Kidney (tissue), 22 donors: ENCODE measurements around the gene ZNF646. TPM values are rescaled to one million over a fixed set of nuclear protein-coding genes. Genes with fewer than 3 reads are reported as not detected.

Source experiments
- DNase-seq, 5 donors: peaks; one replicate each; pipeline ENCODE4 v3.0.0-alpha.2; 2013 to 2020
- FAIRE-seq: peaks from 2 replicates; lab custom pipeline; 2012; peaks lifted over from hg19 to GRCh38; lab: Jason Lieb, UNC
- H3K27ac ChIP-seq, 2 donors: one replicate each; pipeline ENCODE4 v1.7.0; 2013; ENCODE audit warnings: low read depth in 2 of 2, low read length in 2 of 2, inconsistent platforms in 1 of 2
- H3K27me3 ChIP-seq: one replicate; pipeline ENCODE4 v1.7.1; 2013; ENCODE audit warnings: low read length, inconsistent platforms; ENCODE audit not compliant: control insufficient read depth, insufficient read depth
- H3K36me3 ChIP-seq, 3 donors: one replicate each; pipeline versions ENCODE4 v1.7.0 to v1.7.1; 2013; ENCODE audit warnings: low read length in 3 of 3, control low read depth in 1 of 3, inconsistent platforms in 1 of 3; ENCODE audit not compliant: insufficient read depth in 3 of 3, control insufficient read depth in 2 of 3
- H3K4me1 ChIP-seq, 3 donors: one replicate each; pipeline versions ENCODE4 v1.7.0 to v1.7.1; 2013; ENCODE audit warnings: low read length in 3 of 3, inconsistent platforms in 1 of 3, low read depth in 1 of 3; ENCODE audit not compliant: control insufficient read depth in 2 of 3, insufficient read depth in 2 of 3
- H3K4me3 ChIP-seq, 3 donors: one replicate each; pipeline versions ENCODE4 v1.7.0 to v1.8.1; 2013; ENCODE audit warnings: low read length in 3 of 3, control low read depth in 1 of 3, inconsistent platforms in 1 of 3
- H3K9ac ChIP-seq, 3 donors: one replicate each; pipeline versions ENCODE4 v1.7.0 to v1.7.1; 2013; ENCODE audit warnings: low read length in 3 of 3, control low read depth in 1 of 3, inconsistent platforms in 1 of 3
- H3K9me3 ChIP-seq, 3 donors: one replicate each; pipeline versions ENCODE4 v1.7.0 to v1.7.1; 2013; ENCODE audit warnings: low read length in 3 of 3, control low read depth in 1 of 3, inconsistent platforms in 1 of 3; ENCODE audit not compliant: control insufficient read depth in 2 of 3, insufficient read depth in 1 of 3
- intact Hi-C: fragments of 100-400 bp; cut with DNase I; formaldehyde crosslinking; loops from one replicate; pipeline ENCODE4 v1.11.1; 2022
- long read RNA-seq, 10 donors: library from polyadenylated mRNA in 1 of 10; unstranded in 1 of 10; transcript quantifications; one replicate each; pipeline ENCODE4 v2.0.0 and lab custom pipeline, GENCODE V29; 2021 to 2026
- polyA plus RNA-seq: library from polyadenylated mRNA; stranded (reverse); fragments of 350-450 nt; fragmentation: Illumina TruSeq; extraction: RNeasy Lipid Tissue Mini Kit (QIAGEN cat#74804); gene quantifications from one replicate; pipeline ENCODE4 v1.2.3, GENCODE V29; 2014; ENCODE audit warnings: low read depth, low replicate concordance; ENCODE audit not compliant: insufficient read depth
- total RNA-seq: library from RNA; stranded (reverse); fragmentation: NEBNext Ultra II Directional; extraction: Animal tissue kit (Norgen Biotek cat#: 25700); gene quantifications from one replicate; pipeline ENCODE4 v1.2.1, GENCODE V29; 2021
- TF ChIP-seq, protein P1 (sequence below): IDR thresholded peaks from 3 replicates; pipeline ENCODE4 v1.5.1; 2012; ENCODE audit warnings: mild to moderate bottlenecking, moderate library complexity, borderline replicate concordance; ENCODE audit not compliant: insufficient read depth; ENCODE audit errors: extremely low read depth
- donor health status: control.
- donor health status: control.
- donor health status: control.
- donor health status: control.
- donor health status: control.
- donor health status: DM: yes; HTN: yes; CAD: no.
- donor health status: Normal renal cell carcinoma (clear cell type).

The ZNF646 gene
- 20.5 TPM for total RNA-seq
- polyA plus RNA-seq = 2.9 TPM
- long read RNA-seq, donor 1, full-length matches to known transcripts = 12 of 12 reads
- long read RNA-seq, donor 1, partial matches to known transcripts = 0 of 12 reads
- long read RNA-seq, donor 1, other reads (novel, unspliced or antisense) = 0 of 12 reads
- long read RNA-seq, donor 2, full-length matches to known transcripts = 10 of 10 reads
- long read RNA-seq, donor 2, partial matches to known transcripts = 0 of 10 reads
- long read RNA-seq, donor 2, other reads (novel, unspliced or antisense) = 0 of 10 reads
- long read RNA-seq, donor 3, full-length matches to known transcripts = 22 of 22 reads
- long read RNA-seq, donor 3, partial matches to known transcripts = 0 of 22 reads
- long read RNA-seq, donor 3, other reads (novel, unspliced or antisense) = 0 of 22 reads
- long read RNA-seq, donor 4, full-length matches to known transcripts = 12 of 173 reads
- long read RNA-seq, donor 4, partial matches to known transcripts = 0 of 173 reads
- long read RNA-seq, donor 4, other reads (novel, unspliced or antisense) = 161 of 173 reads
- long read RNA-seq, donor 5, full-length matches to known transcripts = 3 of 3 reads
- long read RNA-seq, donor 5, partial matches to known transcripts = 0 of 3 reads
- long read RNA-seq, donor 5, other reads (novel, unspliced or antisense) = 0 of 3 reads
- long read RNA-seq, donor 6, full-length matches to known transcripts = 7 of 7 reads
- long read RNA-seq, donor 6, partial matches to known transcripts = 0 of 7 reads
- long read RNA-seq, donor 6, other reads (novel, unspliced or antisense) = 0 of 7 reads
- long read RNA-seq, donor 7, full-length matches to known transcripts = 3 of 6 reads
- long read RNA-seq, donor 7, partial matches to known transcripts = 2 of 6 reads
- long read RNA-seq, donor 7, other reads (novel, unspliced or antisense) = 1 of 6 reads
- long read RNA-seq, donor 8, full-length matches to known transcripts = 10 of 10 reads
- long read RNA-seq, donor 8, partial matches to known transcripts = 0 of 10 reads
- long read RNA-seq, donor 8, other reads (novel, unspliced or antisense) = 0 of 10 reads
- long read RNA-seq, donor 9, full-length matches to known transcripts = 10 of 10 reads
- long read RNA-seq, donor 9, partial matches to known transcripts = 0 of 10 reads
- long read RNA-seq, donor 9, other reads (novel, unspliced or antisense) = 0 of 10 reads
- long read RNA-seq, donor 10, full-length matches to known transcripts = 11 of 196 reads
- long read RNA-seq, donor 10, partial matches to known transcripts = 72 of 196 reads
- long read RNA-seq, donor 10, other reads (novel, unspliced or antisense) = 113 of 196 reads

- TF ChIP-seq, protein P1, sequence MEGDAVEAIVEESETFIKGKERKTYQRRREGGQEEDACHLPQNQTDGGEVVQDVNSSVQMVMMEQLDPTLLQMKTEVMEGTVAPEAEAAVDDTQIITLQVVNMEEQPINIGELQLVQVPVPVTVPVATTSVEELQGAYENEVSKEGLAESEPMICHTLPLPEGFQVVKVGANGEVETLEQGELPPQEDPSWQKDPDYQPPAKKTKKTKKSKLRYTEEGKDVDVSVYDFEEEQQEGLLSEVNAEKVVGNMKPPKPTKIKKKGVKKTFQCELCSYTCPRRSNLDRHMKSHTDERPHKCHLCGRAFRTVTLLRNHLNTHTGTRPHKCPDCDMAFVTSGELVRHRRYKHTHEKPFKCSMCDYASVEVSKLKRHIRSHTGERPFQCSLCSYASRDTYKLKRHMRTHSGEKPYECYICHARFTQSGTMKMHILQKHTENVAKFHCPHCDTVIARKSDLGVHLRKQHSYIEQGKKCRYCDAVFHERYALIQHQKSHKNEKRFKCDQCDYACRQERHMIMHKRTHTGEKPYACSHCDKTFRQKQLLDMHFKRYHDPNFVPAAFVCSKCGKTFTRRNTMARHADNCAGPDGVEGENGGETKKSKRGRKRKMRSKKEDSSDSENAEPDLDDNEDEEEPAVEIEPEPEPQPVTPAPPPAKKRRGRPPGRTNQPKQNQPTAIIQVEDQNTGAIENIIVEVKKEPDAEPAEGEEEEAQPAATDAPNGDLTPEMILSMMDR = no peak
- Histone ChIP-seq H3K9me3 (no peaks in the 10 kb centered on the region), H3K36me3 (peaks cover 0 to 20% (median 15%) of the 10 kb centered on the region in 3 donors), H3K4me3 (peak within 1 kb of the TSS; percentile 90 to 99 (median 96)), H3K27me3 (no peaks in the 10 kb centered on the region), H3K9ac (peak within 1 kb of the TSS; percentile 78 to 98 (median 86)), H3K4me1 (peaks cover 0 to 20% (median 4%) of the 10 kb centered on the region in 3 donors), H3K27ac (peak within 1 kb of the TSS; percentile 80 to 86)
- DNase-seq = peak; percentile 98 to 100 (median 99)
- peak; percentile 47 for FAIRE-seq
- intact Hi-C loops = no loop called here
Observed at GRCh38 chr16:31073970-31074813, at the start of gene ZNF646, which contains the start of gene ZNF668. Gene ZNF646 (plus strand): TSS chr16:31074422. CDS start chr16:31076325, 1,903 bp downstream. Gene ZNF668 (minus strand): TSS chr16:31074240. CDS start chr16:31064459, 9,781 bp downstream.

GRCh38 chr16:31025339-31025738 lies 48.9 kb upstream of the ZNF646 start:
- no peak overlapping the region for H3K4me3 ChIP-seq
- H3K36me3 ChIP-seq = no peaks in the 10 kb centered on the region
- DNase-seq (no peak), FAIRE-seq (no peak)
- H3K27me3 ChIP-seq = no peaks in the 10 kb centered on the region
- intact Hi-C loops = no loop called here
- TF ChIP-seq, protein P1 = no peak
- no peak overlapping the region for H3K27ac ChIP-seq
- no peaks in the 10 kb centered on the region for H3K4me1 ChIP-seq
- H3K9ac ChIP-seq = no peak overlapping the region
- H3K9me3 ChIP-seq = no peaks in the 10 kb centered on the region

DNA sequence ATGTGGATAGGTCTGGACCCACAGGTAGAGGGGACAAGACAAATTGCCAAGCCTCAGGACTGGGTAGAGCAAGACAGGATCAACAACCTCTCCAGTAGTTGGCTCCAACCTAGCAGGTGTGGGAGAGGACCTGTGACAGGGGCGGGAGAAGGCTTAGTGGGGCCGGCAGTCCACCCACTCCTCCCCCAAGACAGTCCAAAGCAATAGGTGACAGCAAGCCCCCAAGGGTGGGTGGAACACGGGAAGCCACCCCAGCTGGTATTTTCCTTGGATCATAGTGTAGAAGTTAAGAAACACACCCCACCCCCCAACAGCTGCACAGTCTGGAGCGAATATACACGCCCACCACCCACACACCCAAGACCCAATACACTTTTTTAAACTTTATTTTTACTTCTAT lies 45.0 kb upstream of the ZNF646 start:
- TF ChIP-seq, protein P1 = no peak
- Histone ChIP-seq H3K27me3 (no peaks in the 10 kb centered on the region), H3K9ac (no peak overlapping the region), H3K9me3 (no peaks in the 10 kb centered on the region), H3K27ac (no peak overlapping the region), H3K4me1 (peaks cover 0 to 9% (median 1%) of the 10 kb centered on the region in 3 donors), H3K4me3 (no peak overlapping the region), H3K36me3 (no peaks in the 10 kb centered on the region)
- DNase-seq = no peak
- no peak for FAIRE-seq
- intact Hi-C loops = no loop called here
